ENCODE measurements around the gene LRRC75A.

LRRC75A gene

DNA sequence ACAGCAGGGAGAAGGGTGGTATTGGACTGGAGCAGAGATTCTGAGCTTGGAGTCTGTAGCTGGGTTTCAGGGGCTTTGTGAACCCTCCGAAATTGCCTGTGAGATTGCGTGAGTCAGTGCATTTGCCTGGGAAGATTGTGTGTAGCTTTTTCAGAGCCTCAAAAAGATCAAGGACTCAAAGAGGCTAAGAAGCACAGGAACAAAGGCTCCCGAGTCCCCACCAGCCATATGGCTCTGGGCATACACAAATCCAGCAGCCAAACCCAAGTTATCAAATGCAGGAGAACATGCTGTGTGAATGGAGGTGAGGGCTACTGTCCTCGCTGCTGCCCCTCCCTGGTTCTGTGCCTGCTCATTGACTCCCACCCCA, 3.0 kb downstream of the LRRC75A start:
- Histone ChIP-seq H3K27me3 (replicated peaks in 2 of 5; ENCODE audit: control insufficient read depth in 4 of 5, insufficient read depth in 5 of 5, low read length in 4 of 5) (peaks cover 0 to 29% (median 3%) of the 10 kb centered on the region in 5 experiments), H3K4me3 (ENCODE audit: control insufficient read depth in 1 of 7, extremely low read depth in 1 of 7, insufficient read depth in 4 of 7, low read depth in 2 of 7, low read length in 6 of 7) (no peak overlapping the region)
- CTCF ChIA-PET = interaction anchor here (1.3 to 3.8 kb wide), 4 partner anchors 9 to 46 kb away, joined by 3 to 18 read pairs (median 4); no protein-coding TSS in a partner anchor

DNA sequence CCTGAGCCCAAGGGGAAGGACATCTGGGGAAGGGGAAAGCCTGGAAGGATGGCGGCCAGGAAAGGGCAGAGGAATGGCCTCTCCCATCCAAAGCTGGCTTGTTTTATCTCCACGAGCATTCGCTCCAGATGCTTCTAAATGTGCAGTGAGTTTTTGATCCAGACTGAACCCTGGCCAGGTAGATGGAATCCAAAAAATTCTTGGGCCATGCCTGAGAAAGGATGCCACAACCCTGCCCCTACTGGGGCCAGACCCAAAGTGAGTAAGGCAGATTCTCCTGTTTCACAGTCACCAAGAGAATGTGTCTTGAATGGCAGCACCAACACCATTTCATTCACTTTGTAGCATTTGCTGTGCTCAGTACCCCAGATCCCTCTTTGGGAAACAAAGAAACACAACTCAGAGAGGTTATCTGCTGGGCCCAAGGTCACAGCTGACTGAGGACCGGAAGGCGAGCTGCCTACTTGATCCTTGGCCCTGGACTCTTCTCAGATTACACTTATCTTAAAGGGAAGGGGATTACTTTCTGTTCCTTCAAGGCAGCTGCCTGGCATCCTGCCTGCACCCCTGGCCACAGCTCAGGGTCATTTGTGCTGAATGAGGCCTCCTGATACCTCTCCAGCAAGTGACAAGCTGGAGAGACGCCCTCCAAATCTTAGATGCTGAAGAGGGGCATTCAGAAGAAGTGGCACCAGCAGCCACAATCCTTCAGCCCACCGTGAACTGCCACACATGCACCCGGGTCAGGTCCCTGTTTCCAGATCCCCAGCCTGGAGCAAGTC, 3.6 kb downstream of the LRRC75A start:
- no peak for DNase-seq
- Histone ChIP-seq H3K27ac (ENCODE audit: insufficient read depth in 1 of 2, low read depth in 1 of 2, low read length in 2 of 2, poor library complexity in 1 of 2, severe bottlenecking in 2 of 2) (no peak overlapping the region), H3K27me3 (replicated peaks in 2 of 5; ENCODE audit: control insufficient read depth in 4 of 5, insufficient read depth in 5 of 5, low read length in 4 of 5) (peaks cover 0 to 27% (median 3%) of the 10 kb centered on the region in 5 experiments), H3K36me3 (ENCODE audit: control insufficient read depth in 4 of 4, insufficient read depth in 4 of 4, low read length in 3 of 4) (no peaks in the 10 kb centered on the region), H3K9me3 (ENCODE audit: control extremely low read depth in 1 of 5, control insufficient read depth in 4 of 5, insufficient read depth in 2 of 5, low read depth in 1 of 5, low read length in 4 of 5) (no peaks in the 10 kb centered on the region), H3K4me3 (ENCODE audit: control insufficient read depth in 1 of 7, extremely low read depth in 1 of 7, insufficient read depth in 4 of 7, low read depth in 2 of 7, low read length in 6 of 7) (no peak overlapping the region), H3K4me1 (ENCODE audit: control extremely low read depth in 1 of 4, control insufficient read depth in 4 of 4, insufficient read depth in 4 of 4, low read length in 3 of 4) (peaks cover 0 to 24% (median 13%) of the 10 kb centered on the region in 4 experiments)
- 98% methylated on average over 6 of the region's 8 CpGs for WGBS (ENCODE audit: insufficient coverage)
- CTCF ChIA-PET = interaction anchor here (1.3 to 3.8 kb wide), 2 partner anchors 21 to 35 kb away, joined by 3 to 18 read pairs; no protein-coding TSS in a partner anchor
- POLR2A ChIA-PET = no interaction called here

More for the DNA sequence above, 3.0 kb downstream of the LRRC75A start:
- WGBS (ENCODE audit: insufficient coverage) = 95% methylated on average over 2 of the region's 4 CpGs
- no peak for DNase-seq
- Histone ChIP-seq H3K36me3 (ENCODE audit: control insufficient read depth in 4 of 4, insufficient read depth in 4 of 4, low read length in 3 of 4) (no peaks in the 10 kb centered on the region), H3K9me3 (ENCODE audit: control extremely low read depth in 1 of 5, control insufficient read depth in 4 of 5, insufficient read depth in 2 of 5, low read depth in 1 of 5, low read length in 4 of 5) (no peaks in the 10 kb centered on the region), H3K4me1 (ENCODE audit: control extremely low read depth in 1 of 4, control insufficient read depth in 4 of 4, insufficient read depth in 4 of 4, low read length in 3 of 4) (peaks cover 0 to 24% (median 13%) of the 10 kb centered on the region in 4 experiments), H3K27ac (ENCODE audit: insufficient read depth in 1 of 2, low read depth in 1 of 2, low read length in 2 of 2, poor library complexity in 1 of 2, severe bottlenecking in 2 of 2) (no peak overlapping the region)
- POLR2A ChIA-PET = no interaction called here

DNA sequence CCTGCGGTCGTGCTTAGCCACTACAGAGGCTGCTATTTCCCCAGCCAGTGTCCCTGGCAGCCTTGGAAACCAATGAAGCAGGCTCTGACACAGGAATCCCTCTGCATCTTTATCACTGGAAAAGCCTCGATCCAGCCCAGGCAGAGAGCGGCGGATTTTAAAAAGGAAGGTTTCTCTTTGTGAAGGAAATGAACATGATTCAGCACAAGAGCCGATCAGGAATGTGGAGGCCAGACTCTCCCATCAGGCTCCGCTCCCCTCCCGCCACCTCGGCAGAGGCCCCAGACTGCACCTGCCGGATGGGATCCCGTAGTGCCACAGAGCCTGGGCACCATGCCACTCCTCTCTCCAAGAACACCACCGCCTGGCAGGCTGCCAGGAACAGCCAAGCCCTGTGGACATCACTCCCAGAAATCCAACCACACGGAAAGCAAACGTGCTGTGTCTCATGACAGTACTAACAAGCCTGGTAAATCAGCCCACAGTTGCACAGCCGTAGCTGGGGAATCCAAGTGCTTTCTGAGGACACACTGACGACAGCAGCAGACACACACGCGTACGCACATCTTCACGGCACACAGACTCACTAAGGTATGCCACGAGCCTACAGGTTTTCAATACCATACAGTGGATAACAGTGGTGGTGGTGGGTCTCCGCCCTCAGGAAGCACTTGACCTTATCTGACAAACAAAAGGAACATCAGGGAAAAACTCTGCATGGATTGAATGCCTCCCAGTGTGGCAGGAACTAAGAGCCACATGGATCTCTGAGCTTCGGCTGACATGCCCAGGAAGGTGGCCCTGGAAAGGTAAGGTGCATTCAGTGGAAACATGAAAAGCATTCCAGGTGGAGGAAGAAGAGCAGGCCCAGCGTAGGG, 5.4 kb downstream of the LRRC75A start:
- no peak overlapping the region for H3K27ac ChIP-seq (ENCODE audit: insufficient read depth in 1 of 2, low read depth in 1 of 2, low read length in 2 of 2, poor library complexity in 1 of 2, severe bottlenecking in 2 of 2)
- no peaks in the 10 kb centered on the region for H3K36me3 ChIP-seq (ENCODE audit: control insufficient read depth in 4 of 4, insufficient read depth in 4 of 4, low read length in 3 of 4)
- peak overlapping the region in 2 of 7 experiments; percentile 33 to 48 for H3K4me3 ChIP-seq (ENCODE audit: control insufficient read depth in 1 of 7, extremely low read depth in 1 of 7, insufficient read depth in 4 of 7, low read depth in 2 of 7, low read length in 6 of 7)
- DNase-seq = peak in 2 of 3 donors; percentile 11 to 24
- peaks cover 0 to 21% (median 6%) of the 10 kb centered on the region in 4 experiments for H3K4me1 ChIP-seq (ENCODE audit: control extremely low read depth in 1 of 4, control insufficient read depth in 4 of 4, insufficient read depth in 4 of 4, low read length in 3 of 4)
- POLR2A ChIA-PET = no interaction called here
- H3K9me3 ChIP-seq (ENCODE audit: control extremely low read depth in 1 of 5, control insufficient read depth in 4 of 5, insufficient read depth in 2 of 5, low read depth in 1 of 5, low read length in 4 of 5) = no peaks in the 10 kb centered on the region
- CTCF ChIA-PET = no interaction called here
- WGBS (ENCODE audit: insufficient coverage) = 51% methylated on average over 22 of the region's 24 CpGs
- peaks cover 0 to 17% (median 0%) of the 10 kb centered on the region in 5 experiments for H3K27me3 ChIP-seq (replicated peaks in 2 of 5; ENCODE audit: control insufficient read depth in 4 of 5, insufficient read depth in 5 of 5, low read length in 4 of 5)

DNA sequence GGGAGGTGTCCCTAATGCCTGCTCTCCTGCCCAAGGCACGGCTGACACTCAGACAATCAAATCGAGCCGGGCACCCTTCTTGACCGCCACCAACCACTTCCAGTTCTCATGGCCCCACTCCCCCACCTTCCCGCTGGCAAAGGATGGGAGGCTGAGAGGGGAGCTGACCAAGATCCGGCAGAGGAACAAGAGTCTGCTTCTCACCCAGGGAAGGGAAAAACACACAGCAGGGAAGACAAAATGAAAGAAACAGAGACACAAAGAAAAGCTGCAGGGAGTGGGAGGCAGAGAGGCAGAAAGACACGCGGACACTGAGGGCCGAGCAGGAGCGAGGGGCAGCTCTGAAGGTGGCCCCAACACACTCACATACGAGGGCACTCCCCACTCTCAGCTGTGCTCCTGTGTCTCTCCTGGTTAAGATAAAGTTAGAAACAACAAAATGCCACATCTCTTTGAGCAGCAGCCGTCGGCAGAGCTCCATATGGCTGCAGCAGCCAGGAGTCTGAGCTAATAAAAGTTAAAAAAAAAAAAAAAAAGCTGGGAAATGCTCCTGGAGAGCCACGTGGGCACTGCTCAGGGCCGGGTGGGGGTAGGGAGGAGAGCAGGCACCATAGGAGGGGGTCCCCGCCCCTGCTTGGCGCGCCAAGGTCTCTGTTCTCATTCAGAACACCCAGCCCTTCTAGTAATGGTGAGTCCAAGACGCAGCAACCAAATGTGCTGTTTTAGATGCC, 7.4 kb downstream of the LRRC75A start:
- no peaks in the 10 kb centered on the region for H3K9me3 ChIP-seq (ENCODE audit: control extremely low read depth in 1 of 5, control insufficient read depth in 4 of 5, insufficient read depth in 2 of 5, low read depth in 1 of 5, low read length in 4 of 5)
- WGBS (ENCODE audit: insufficient coverage) = 93% methylated on average over 13 of the region's 19 CpGs
- ChIA-PET POLR2A (no interaction called here), CTCF (no interaction called here)
- H3K27ac ChIP-seq (ENCODE audit: insufficient read depth in 1 of 2, low read depth in 1 of 2, low read length in 2 of 2, poor library complexity in 1 of 2, severe bottlenecking in 2 of 2) = no peak overlapping the region
- H3K36me3 ChIP-seq (ENCODE audit: control insufficient read depth in 4 of 4, insufficient read depth in 4 of 4, low read length in 3 of 4) = no peaks in the 10 kb centered on the region
- no peak overlapping the region for H3K4me3 ChIP-seq (ENCODE audit: control insufficient read depth in 1 of 7, extremely low read depth in 1 of 7, insufficient read depth in 4 of 7, low read depth in 2 of 7, low read length in 6 of 7)
- peaks cover 0 to 2% (median 0%) of the 10 kb centered on the region in 5 experiments for H3K27me3 ChIP-seq (replicated peaks in 2 of 5; ENCODE audit: control insufficient read depth in 4 of 5, insufficient read depth in 5 of 5, low read length in 4 of 5)
- peaks cover 0 to 14% (median 0%) of the 10 kb centered on the region in 4 experiments for H3K4me1 ChIP-seq (ENCODE audit: control extremely low read depth in 1 of 4, control insufficient read depth in 4 of 4, insufficient read depth in 4 of 4, low read length in 3 of 4)
- DNase-seq = no peak

DNA sequence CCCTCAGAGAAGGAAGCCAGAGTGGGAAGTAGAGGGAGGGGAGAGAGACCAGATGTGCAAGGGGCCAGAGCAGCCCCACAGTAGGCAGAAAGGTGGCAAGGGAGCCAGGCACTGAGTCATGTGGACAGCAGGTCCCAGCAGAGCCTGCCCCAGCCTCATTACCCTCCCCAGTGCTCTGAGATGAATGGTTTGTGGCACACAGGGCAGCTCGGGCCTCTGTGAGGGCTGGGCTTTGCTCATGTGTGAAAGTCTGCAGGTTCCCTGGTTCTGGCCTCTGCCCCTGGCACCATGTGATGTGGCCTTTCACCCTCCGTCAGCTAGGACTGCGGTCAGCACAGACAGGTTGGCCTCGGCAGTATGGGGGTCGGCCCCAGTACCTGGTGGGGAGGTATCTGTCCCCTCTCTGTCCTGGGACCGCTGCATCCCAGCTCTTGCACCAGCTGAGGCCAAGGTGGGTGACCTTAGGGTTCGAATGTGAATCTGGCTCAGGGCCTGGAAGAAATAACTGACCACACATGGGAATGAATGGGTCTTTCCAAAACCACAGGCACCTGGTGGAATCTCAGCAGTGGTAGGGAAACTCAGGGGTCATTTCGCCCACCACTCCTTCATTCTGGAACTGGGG, 8.9 kb downstream of the LRRC75A start:
- WGBS (ENCODE audit: insufficient coverage) = 97% methylated on average over 8 of the region's 8 CpGs
- CTCF ChIA-PET = no interaction called here
- DNase-seq = no peak
- Histone ChIP-seq H3K36me3 (ENCODE audit: control insufficient read depth in 4 of 4, insufficient read depth in 4 of 4, low read length in 3 of 4) (no peaks in the 10 kb centered on the region), H3K9me3 (ENCODE audit: control extremely low read depth in 1 of 5, control insufficient read depth in 4 of 5, insufficient read depth in 2 of 5, low read depth in 1 of 5, low read length in 4 of 5) (no peaks in the 10 kb centered on the region), H3K4me1 (ENCODE audit: control extremely low read depth in 1 of 4, control insufficient read depth in 4 of 4, insufficient read depth in 4 of 4, low read length in 3 of 4) (peaks cover 0 to 14% (median 0%) of the 10 kb centered on the region in 4 experiments), H3K4me3 (ENCODE audit: control insufficient read depth in 1 of 7, extremely low read depth in 1 of 7, insufficient read depth in 4 of 7, low read depth in 2 of 7, low read length in 6 of 7) (no peak overlapping the region), H3K27me3 (replicated peaks in 2 of 5; ENCODE audit: control insufficient read depth in 4 of 5, insufficient read depth in 5 of 5, low read length in 4 of 5) (no peaks in the 10 kb centered on the region), H3K27ac (ENCODE audit: insufficient read depth in 1 of 2, low read depth in 1 of 2, low read length in 2 of 2, poor library complexity in 1 of 2, severe bottlenecking in 2 of 2) (no peak overlapping the region)
- POLR2A ChIA-PET = no interaction called here

DNA sequence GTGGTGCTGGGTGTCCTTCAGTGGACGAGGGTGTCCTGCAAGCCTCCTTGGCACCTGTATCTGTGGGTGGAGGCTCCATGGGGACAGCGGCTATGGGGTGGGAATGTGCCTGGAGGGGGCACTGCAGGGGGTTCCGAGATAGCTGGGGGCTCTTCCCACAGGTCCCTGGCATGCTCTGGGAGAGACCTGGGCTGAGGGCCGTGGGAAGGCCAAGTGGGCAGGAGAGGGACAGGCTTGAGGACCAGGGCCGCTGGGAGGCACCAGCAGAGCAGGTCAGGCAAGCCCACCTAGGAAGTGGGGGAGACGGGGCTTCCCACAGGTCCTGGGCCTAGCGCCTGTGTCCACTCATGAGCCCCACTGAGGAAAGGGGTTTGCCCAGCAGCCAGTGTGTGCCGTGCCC, 9.7 kb downstream of the LRRC75A start:
- 96% methylated on average over 6 of the region's 8 CpGs for WGBS (ENCODE audit: insufficient coverage)
- Histone ChIP-seq H3K9me3 (ENCODE audit: control extremely low read depth in 1 of 5, control insufficient read depth in 4 of 5, insufficient read depth in 2 of 5, low read depth in 1 of 5, low read length in 4 of 5) (no peaks in the 10 kb centered on the region), H3K27me3 (replicated peaks in 2 of 5; ENCODE audit: control insufficient read depth in 4 of 5, insufficient read depth in 5 of 5, low read length in 4 of 5) (no peaks in the 10 kb centered on the region), H3K27ac (ENCODE audit: insufficient read depth in 1 of 2, low read depth in 1 of 2, low read length in 2 of 2, poor library complexity in 1 of 2, severe bottlenecking in 2 of 2) (no peak overlapping the region), H3K4me3 (ENCODE audit: control insufficient read depth in 1 of 7, extremely low read depth in 1 of 7, insufficient read depth in 4 of 7, low read depth in 2 of 7, low read length in 6 of 7) (no peak overlapping the region), H3K36me3 (ENCODE audit: control insufficient read depth in 4 of 4, insufficient read depth in 4 of 4, low read length in 3 of 4) (no peaks in the 10 kb centered on the region), H3K4me1 (ENCODE audit: control extremely low read depth in 1 of 4, control insufficient read depth in 4 of 4, insufficient read depth in 4 of 4, low read length in 3 of 4) (peaks cover 0 to 14% (median 0%) of the 10 kb centered on the region in 4 experiments)
- no peak for DNase-seq
- POLR2A ChIA-PET = no interaction called here
- CTCF ChIA-PET = interaction anchor here (0.9 kb wide), 1 partner anchor 11 kb away, joined by 3 read pairs; no protein-coding TSS in a partner anchor
